ENCODE results near the gene RIPPLY2.
"Not testable (repeated sequence)": the region's sequence is repeated elsewhere in the genome, so short reads cannot be mapped to it uniquely, and the experiment has no call there.

RIPPLY2 gene, protein sequence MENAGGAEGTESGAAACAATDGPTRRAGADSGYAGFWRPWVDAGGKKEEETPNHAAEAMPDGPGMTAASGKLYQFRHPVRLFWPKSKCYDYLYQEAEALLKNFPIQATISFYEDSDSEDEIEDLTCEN

DNA sequence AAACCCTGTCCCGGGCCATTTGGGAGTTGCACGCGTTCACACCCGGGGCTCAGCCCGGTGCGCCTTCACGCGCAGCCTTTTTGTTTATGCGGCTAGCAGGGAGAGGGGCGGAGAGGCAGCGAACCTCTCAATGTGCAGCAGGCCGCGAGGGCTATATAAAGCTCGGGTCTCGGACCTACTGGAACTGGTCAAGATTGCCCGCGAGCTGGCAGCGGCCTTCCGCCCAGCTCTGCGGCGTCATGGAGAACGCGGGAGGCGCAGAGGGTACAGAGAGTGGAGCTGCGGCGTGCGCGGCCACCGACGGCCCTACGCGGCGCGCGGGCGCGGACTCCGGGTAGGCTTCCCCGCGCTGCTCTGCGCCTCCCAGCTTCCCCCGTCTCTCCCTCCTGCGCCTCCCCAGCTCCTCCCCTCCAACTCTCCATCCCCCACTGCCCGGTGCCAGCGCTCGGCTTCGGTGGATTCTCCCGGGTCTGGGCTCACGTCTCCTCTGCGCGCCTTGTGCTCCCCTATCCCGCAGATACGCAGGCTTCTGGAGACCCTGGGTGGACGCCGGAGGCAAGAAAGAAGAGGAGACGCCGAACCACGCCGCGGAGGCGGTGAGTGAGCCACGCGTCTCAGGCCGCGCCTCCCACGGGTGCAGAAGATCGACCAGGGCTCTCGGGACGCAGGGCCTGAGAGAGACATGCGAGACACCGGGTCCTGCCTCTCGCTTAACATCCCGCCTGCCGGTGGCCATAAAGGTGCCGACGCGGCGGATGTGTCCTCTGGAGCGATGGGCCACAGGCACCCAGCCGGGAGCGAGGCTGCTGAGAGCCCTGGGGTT lies at the start of gene RIPPLY2:
Gene RIPPLY2 (plus strand): TSS at position 183 of the 823 bp plus-strand sequence. CDS start 57 bp downstream, at position 240.
- TF ChIP-seq POLR2A (IDR thresholded peaks at IDR 0.05; ENCODE audit: low read depth, low read length): no peak
- no peak for FAIRE-seq
- DNase-seq (ENCODE audit: insufficient read length, low spot score): no peak

DNA sequence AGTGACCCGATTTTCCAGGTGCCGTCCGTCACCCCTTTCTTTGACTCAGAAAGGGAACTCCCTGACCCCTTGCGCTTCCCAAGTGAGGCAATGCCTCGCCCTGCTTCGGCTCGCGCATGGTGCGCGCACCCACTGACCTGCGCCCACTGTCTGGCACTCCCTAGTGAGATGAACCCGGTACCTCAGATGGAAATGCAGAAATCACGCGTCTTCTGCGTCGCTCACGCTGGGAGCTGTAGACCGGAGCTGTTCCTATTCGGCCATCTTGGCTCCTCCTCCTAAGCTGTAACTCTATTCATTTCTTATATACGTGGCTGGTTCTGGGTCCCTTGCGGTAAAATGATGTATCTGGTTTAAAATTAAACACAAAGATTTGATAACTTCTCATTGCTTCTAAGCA lies 49.7 kb upstream of the RIPPLY2 start:
- FAIRE-seq; DNase-seq (ENCODE audit: insufficient read length, low spot score): not testable (repeated sequence)

DNA sequence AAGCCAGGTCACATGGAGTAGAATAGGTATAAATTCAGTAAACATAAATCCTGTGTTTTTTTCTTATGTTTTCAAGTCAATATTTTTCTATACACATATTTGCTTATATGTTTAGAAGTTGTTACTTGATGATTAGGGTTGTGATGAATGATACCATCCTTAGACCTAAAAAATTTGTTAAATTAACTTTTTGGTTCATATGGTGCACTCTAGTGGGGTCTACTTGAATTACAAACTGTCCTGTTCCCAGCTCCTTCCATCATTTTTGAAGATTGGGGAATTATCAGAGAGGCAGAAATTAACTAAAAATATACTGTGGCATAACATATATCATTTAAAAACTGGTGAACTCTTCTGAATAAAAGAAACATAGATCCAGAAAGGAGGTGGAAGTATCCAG lies 48.3 kb upstream of the RIPPLY2 start:
- DNase-seq (ENCODE audit: insufficient read length, low spot score): no peak
- FAIRE-seq: no peak
- TF ChIP-seq POLR2A (IDR thresholded peaks at IDR 0.05; ENCODE audit: low read depth, low read length): no peak

- no peak for TF ChIP-seq POLR2A (IDR thresholded peaks at IDR 0.05; ENCODE audit: low read depth, low read length)
- FAIRE-seq: no peak
Measured at GRCh38 chr6:83808005-83808404, 45.2 kb upstream of the RIPPLY2 start.

DNA sequence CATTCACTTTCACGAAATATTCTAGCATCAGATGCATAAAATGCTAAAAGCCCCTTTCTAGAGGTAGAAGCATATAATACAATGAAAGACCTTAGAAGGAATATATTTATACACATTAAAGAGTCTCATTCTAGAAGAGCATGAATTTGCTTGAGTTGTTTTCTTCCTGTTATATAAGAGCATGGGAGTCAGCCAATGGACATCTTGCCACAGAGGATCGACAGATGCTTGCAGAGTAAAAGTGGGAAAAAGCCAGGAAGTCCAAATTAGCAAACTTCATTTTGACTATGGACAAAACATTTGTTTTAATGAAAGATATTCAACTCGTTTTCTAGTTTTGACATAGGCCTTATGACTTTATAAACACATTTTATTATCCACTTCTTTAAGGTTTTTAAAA lies 44.2 kb upstream of the RIPPLY2 start:
- FAIRE-seq: no peak
- no peak for DNase-seq (ENCODE audit: insufficient read length, low spot score)
- no peak for TF ChIP-seq POLR2A (IDR thresholded peaks at IDR 0.05; ENCODE audit: low read depth, low read length)

More at GRCh38 chr6:83808005-83808404, 45.2 kb upstream of the RIPPLY2 start:
- DNase-seq (ENCODE audit: insufficient read length, low spot score): no peak

DNA sequence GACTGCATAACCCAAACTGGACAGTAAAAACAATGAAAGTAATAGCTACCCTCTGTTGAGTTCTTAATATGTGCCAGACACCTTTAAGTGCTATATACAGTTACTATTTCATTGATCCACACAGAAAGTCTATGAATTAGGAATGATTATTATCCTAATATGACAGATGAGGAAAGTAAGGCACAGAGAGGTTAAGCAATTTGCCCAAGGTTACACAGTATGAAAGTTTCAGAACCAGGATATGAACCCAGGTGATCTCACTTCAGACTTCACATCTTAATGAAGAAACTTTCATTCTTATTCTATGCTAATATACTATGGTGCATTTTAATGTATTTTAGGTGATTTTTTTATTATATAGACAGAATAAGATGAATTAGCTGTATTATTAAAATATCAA lies 40.6 kb upstream of the RIPPLY2 start:
- DNase-seq (ENCODE audit: insufficient read length, low spot score) (no peak), FAIRE-seq (no peak)
- no peak for TF ChIP-seq POLR2A (IDR thresholded peaks at IDR 0.05; ENCODE audit: low read depth, low read length)

DNA sequence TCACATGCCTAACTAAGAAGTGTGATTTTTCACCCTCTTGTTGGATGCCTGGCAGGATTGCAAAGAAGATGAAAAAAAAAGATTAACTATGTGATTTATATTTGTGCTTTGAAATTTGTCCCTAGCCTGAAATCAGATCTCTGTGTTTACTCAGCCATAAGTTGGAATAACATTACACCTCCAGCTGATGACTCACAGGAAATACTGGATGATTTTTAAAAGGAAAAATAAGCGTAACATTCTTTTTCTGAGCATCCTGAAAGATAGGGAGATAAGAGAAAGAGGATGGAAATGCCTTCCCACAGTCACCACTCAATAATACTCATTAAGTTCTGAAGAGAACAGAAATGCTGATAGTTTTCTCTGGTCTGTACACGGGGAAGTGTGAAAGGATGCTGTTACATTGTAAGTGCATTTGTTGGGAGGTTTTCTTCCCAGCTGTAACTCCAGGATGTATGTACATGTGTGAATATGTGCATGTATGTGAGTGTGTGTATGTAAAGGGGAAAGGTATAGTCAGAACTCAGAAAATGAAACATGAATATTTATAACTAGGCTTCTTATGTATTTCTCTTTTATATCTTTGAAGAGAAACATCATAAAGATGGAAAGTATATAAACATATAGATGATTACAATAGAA lies 37.4 kb upstream of the RIPPLY2 start:
- DNase-seq (ENCODE audit: insufficient read length, low spot score) (no peak), FAIRE-seq (peak; percentile 71)
- TF ChIP-seq POLR2A (IDR thresholded peaks at IDR 0.05; ENCODE audit: low read depth, low read length): no peak

DNA sequence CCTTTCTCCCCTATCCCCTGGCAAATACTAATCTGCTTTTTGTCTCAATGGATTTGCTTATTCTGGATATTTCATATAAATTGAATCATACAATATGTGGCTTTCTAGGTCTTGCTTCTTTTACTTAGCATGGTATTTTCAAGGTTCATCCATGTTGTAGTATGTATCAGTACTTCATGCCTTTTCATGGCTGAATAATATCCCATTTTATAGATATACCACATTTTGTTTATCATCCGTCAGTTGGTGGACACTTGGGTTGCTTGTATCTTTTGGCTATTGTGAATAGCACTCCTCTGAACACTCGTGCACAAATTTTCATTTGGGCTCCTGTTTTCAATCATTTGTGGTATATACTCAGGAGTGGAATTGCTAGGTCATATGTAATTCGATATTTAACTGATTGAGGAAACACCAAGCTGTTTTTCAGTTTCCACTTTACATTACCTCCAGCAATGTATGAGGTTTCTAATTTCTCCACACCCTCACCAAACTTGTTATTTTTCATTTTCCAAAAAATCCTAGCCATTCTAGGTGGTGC lies 30.5 kb upstream of the RIPPLY2 start:
- no peak for TF ChIP-seq POLR2A (IDR thresholded peaks at IDR 0.05; ENCODE audit: low read depth, low read length)
- DNase-seq (ENCODE audit: insufficient read length, low spot score) (no peak), FAIRE-seq (no peak)

- no peak for TF ChIP-seq POLR2A (IDR thresholded peaks at IDR 0.05; ENCODE audit: low read depth, low read length)
Measured at GRCh38 chr6:83824388-83824801, 28.8 kb upstream of the RIPPLY2 start.

DNA sequence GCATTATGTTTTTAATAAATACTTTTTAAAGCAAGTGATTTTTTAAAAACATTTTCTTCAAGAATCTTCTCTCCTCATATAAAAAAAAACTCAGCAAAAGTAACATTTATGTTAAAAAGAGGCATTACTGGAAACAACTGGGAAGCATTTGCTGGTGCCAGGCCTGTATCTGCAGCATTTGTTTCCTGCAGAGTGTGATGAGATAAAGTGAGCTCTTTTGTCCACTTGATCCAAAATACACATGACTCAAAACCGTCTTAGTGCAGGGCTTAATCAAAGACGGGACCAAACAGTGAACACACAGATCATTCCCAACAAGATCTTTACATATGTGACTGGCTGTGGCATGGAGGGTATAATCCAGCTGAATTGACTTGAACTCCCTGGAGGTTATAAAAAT lies 28.3 kb upstream of the RIPPLY2 start:
- FAIRE-seq (no peak), DNase-seq (ENCODE audit: insufficient read length, low spot score) (no peak)
- TF ChIP-seq POLR2A (IDR thresholded peaks at IDR 0.05; ENCODE audit: low read depth, low read length): no peak

More at GRCh38 chr6:83824388-83824801, 28.8 kb upstream of the RIPPLY2 start:
- FAIRE-seq: peak; percentile 80
- no peak for DNase-seq (ENCODE audit: insufficient read length, low spot score)

GRCh38 chr6:83827050-83827449 lies 26.1 kb upstream of the RIPPLY2 start:
- FAIRE-seq (peak; percentile 30), DNase-seq (ENCODE audit: insufficient read length, low spot score) (no peak)
- TF ChIP-seq POLR2A (IDR thresholded peaks at IDR 0.05; ENCODE audit: low read depth, low read length): no peak

- DNase-seq (ENCODE audit: insufficient read length, low spot score) (no peak), FAIRE-seq (no peak)
- no peak for TF ChIP-seq POLR2A (IDR thresholded peaks at IDR 0.05; ENCODE audit: low read depth, low read length)
Measured at GRCh38 chr6:83838727-83839126, 14.4 kb upstream of the RIPPLY2 start.

GRCh38 chr6:83844170-83844569 lies 9.0 kb upstream of the RIPPLY2 start:
- TF ChIP-seq POLR2A (IDR thresholded peaks at IDR 0.05; ENCODE audit: low read depth, low read length): no peak
- FAIRE-seq (peak; percentile 38), DNase-seq (ENCODE audit: insufficient read length, low spot score) (no peak)

- no peak for DNase-seq (ENCODE audit: insufficient read length, low spot score)
- TF ChIP-seq POLR2A (IDR thresholded peaks at IDR 0.05; ENCODE audit: low read depth, low read length): no peak
Measured at GRCh38 chr6:83846291-83846690, 6.9 kb upstream of the RIPPLY2 start.

More at GRCh38 chr6:83846291-83846690, 6.9 kb upstream of the RIPPLY2 start:
- FAIRE-seq: no peak
